Natural killer cell (primary cell): Measurements from ENCODE around the gene HRK. TPM values are rescaled to one million over a fixed set of nuclear protein-coding genes. Genes with fewer than 3 reads are reported as not detected.

ENCODE experiments used
- ATAC-seq, 3 donors: fragments of 150-1000 bp in 2 of 3; fragments of 200-7000 bp in 1 of 3; cut with Tn5 transposase; 1 replicate in 1 of 3; 2 replicates in 2 of 3; pipeline ENCODE4 v1.10.0; 2021; ENCODE audit warnings: mild to moderate bottlenecking in 2 of 3, moderate library complexity in 2 of 3
- DNase-seq, 2 donors: peaks; one replicate each; pipeline versions ENCODE4 v3.0.0 to v3.0.0-alpha.2; 2013 to 2021; ENCODE audit warnings: mixed read lengths in 1 of 2
- H3K27ac ChIP-seq: one replicate; pipeline ENCODE4 v1.5.1; 2013; ENCODE audit warnings: mild to moderate bottlenecking, low read length
- H3K27me3 ChIP-seq: one replicate; pipeline ENCODE4 v1.6.1; 2013; ENCODE audit warnings: low read length; ENCODE audit not compliant: control insufficient read depth, insufficient read depth
- H3K36me3 ChIP-seq: one replicate; pipeline ENCODE4 v1.6.1; 2013; ENCODE audit warnings: low read length; ENCODE audit not compliant: control insufficient read depth, insufficient read depth
- H3K4me1 ChIP-seq: one replicate; pipeline ENCODE4 v1.6.1; 2013; ENCODE audit warnings: low read length; ENCODE audit not compliant: control insufficient read depth, insufficient read depth
- H3K4me3 ChIP-seq: one replicate; pipeline ENCODE4 v1.5.1; 2013; ENCODE audit warnings: low read length
- H3K9me3 ChIP-seq: one replicate; pipeline ENCODE4 v1.6.1; 2013; ENCODE audit warnings: low read length; ENCODE audit not compliant: control insufficient read depth, insufficient read depth
- H3K27ac Mint-ChIP-seq, 2 donors: one replicate each; pipeline ENCODE4 v1.8.0; 2022; ENCODE audit warnings: mild to moderate bottlenecking in 2 of 2, mixed read lengths in 2 of 2, moderate library complexity in 1 of 2
- H3K27me3 Mint-ChIP-seq, 2 donors: one replicate each; pipeline ENCODE4 v1.8.0; 2022; ENCODE audit warnings: low read depth in 2 of 2, mixed read lengths in 2 of 2
- H3K36me3 Mint-ChIP-seq: one replicate; pipeline ENCODE4 v1.8.0; 2022; ENCODE audit warnings: mixed read lengths
- H3K4me1 Mint-ChIP-seq, 2 donors: one replicate each; pipeline ENCODE4 v1.8.0; 2022; ENCODE audit warnings: mixed read lengths in 2 of 2
- H3K4me3 Mint-ChIP-seq: one replicate; pipeline ENCODE4 v1.8.0; 2022; ENCODE audit warnings: mild to moderate bottlenecking, moderate library complexity, mixed read lengths
- H3K9me3 Mint-ChIP-seq, 2 donors: one replicate each; pipeline ENCODE4 v1.8.0; 2022; ENCODE audit warnings: mixed read lengths in 2 of 2
- CTCF ChIP-seq: fragments of 200-600 bp; IDR thresholded peaks from one replicate; pipeline ENCODE4 v1.8.0; 2022; ENCODE audit warnings: antibody characterized with exemption
- WGBS: methylation state at CpG from one replicate; pipeline ENCODE4 v1.1.7; 2013; ENCODE audit warnings: missing lambda C conversion rate; ENCODE audit not compliant: insufficient coverage; 5-methylcytosine and 5-hydroxymethylcytosine counted together
- intact Hi-C: fragments of 100-400 bp; cut with micrococcal nuclease; formaldehyde crosslinking; loops from one replicate; pipeline ENCODE4 v1.14.2; 2022
- total RNA-seq, 4 donors: library from RNA; stranded (reverse); fragments of 120-200 nt in 1 of 4; gene quantifications; one replicate each; pipeline versions ENCODE4 v1.2.3 to v1.2.4, GENCODE V29; 2013 to 2022

Gene HRK
- under 1 TPM in 1 of 3 donors, not detected in 2; 0.15 TPM for total RNA-seq
- total RNA-seq (2013), result 1.9 TPM

GRCh38 chr12:116881325-116881876 lies at the start of gene HRK:
Gene HRK (minus strand): TSS chr12:116881441. CDS start chr12:116881307, 134 bp downstream.
- DNase-seq (no peak), ATAC-seq (peak in 1 of 3 donors; percentile 5)
- no peak for TF ChIP-seq CTCF
- Mint-ChIP-seq H3K27me3 (peaks cover 63 to 78% of the 10 kb centered on the region in 2 donors), H3K4me1 (peaks cover 18 to 25% of the 10 kb centered on the region in 2 donors), H3K36me3 (no peaks in the 10 kb centered on the region), H3K27ac (no peak within 1 kb of the TSS), H3K4me3 (peak within 1 kb of the TSS; percentile 55), H3K9me3 (no peaks in the 10 kb centered on the region)
- Histone ChIP-seq H3K27ac (no peak within 1 kb of the TSS), H3K9me3 (no peaks in the 10 kb centered on the region), H3K4me3 (peak within 1 kb of the TSS; percentile 12), H3K4me1 (peaks cover 31% of the 10 kb centered on the region), H3K27me3 (peaks cover 43% of the 10 kb centered on the region), H3K36me3 (no peaks in the 10 kb centered on the region)
- intact Hi-C loops, result no loop called here
- WGBS, result under 1% methylated on average over 49 of the region's 49 CpGs

GRCh38 chr12:116929885-116930284 lies 48.6 kb upstream of the HRK start:
- Histone ChIP-seq H3K36me3 (peaks cover 10% of the 10 kb centered on the region), H3K4me3 (no peak overlapping the region), H3K9me3 (no peaks in the 10 kb centered on the region), H3K27me3 (no peaks in the 10 kb centered on the region), H3K27ac (no peak overlapping the region), H3K4me1 (peaks cover 12% of the 10 kb centered on the region)
- intact Hi-C loops, result no loop called here
- Mint-ChIP-seq H3K9me3 (no peaks in the 10 kb centered on the region), H3K36me3 (peaks cover 23% of the 10 kb centered on the region), H3K4me3 (no peak overlapping the region), H3K27ac (no peak overlapping the region), H3K4me1 (peaks cover 40 to 58% of the 10 kb centered on the region in 2 donors), H3K27me3 (no peaks in the 10 kb centered on the region)
- no peak for ATAC-seq
- TF ChIP-seq CTCF, result no peak
- DNase-seq, result no peak

- 100% methylated on average over 5 of the region's 5 CpGs for whole genome bisulfite sequencing
- no peak overlapping the region for H3K4me3 ChIP-seq
- TF ChIP-seq CTCF, result no peak
- ATAC-seq (no peak), DNase-seq (no peak)
- H3K27me3 Mint-ChIP-seq, result no peaks in the 10 kb centered on the region
- H3K36me3 ChIP-seq, result peaks cover 10% of the 10 kb centered on the region
- no peak overlapping the region for H3K4me3 Mint-ChIP-seq
- H3K27ac Mint-ChIP-seq, result no peak overlapping the region
- intact Hi-C loops, result no loop called here
- peaks cover 23% of the 10 kb centered on the region for H3K36me3 Mint-ChIP-seq
- H3K27ac ChIP-seq, result no peak overlapping the region
- peaks cover 46 to 65% of the 10 kb centered on the region in 2 donors for H3K4me1 Mint-ChIP-seq
- H3K27me3 ChIP-seq, result no peaks in the 10 kb centered on the region
- no peaks in the 10 kb centered on the region for H3K9me3 ChIP-seq
- no peaks in the 10 kb centered on the region for H3K9me3 Mint-ChIP-seq
- H3K4me1 ChIP-seq, result peaks cover 18% of the 10 kb centered on the region
Observed at GRCh38 chr12:116928504-116928903, 47.3 kb upstream of the HRK start.
